ENCODE results near the gene FOXP3.

The FOXP3 gene

GRCh38 chrX:49260221-49260985, 4.1 kb downstream of the FOXP3 start:
- H3K36me3 ChIP-seq (ENCODE audit: control insufficient read depth, insufficient read depth, low read length): no peaks in the 10 kb centered on the region
- no peak overlapping the region for H3K9ac ChIP-seq
- H2AFZ ChIP-seq: no peak overlapping the region
- H3K27me3 ChIP-seq (ENCODE audit: control insufficient read depth, insufficient read depth, low read length): no peaks in the 10 kb centered on the region
- H3K4me3 ChIP-seq (ENCODE audit: low read depth, low read length): no peak overlapping the region
- H3K4me1 ChIP-seq: no peaks in the 10 kb centered on the region
- TF ChIP-seq CTCF (IDR thresholded peaks at IDR 0.05): no peak
- H3K9me3 ChIP-seq (ENCODE audit: control insufficient read depth, low read length): no peaks in the 10 kb centered on the region
- no peaks in the 10 kb centered on the region for H3K79me2 ChIP-seq
- no peak overlapping the region for H3K27ac ChIP-seq
- no peak overlapping the region for H3K4me2 ChIP-seq (ENCODE audit: low read length)

- no peak overlapping the region for H2AFZ ChIP-seq
- H3K4me2 ChIP-seq (ENCODE audit: low read length): no peak overlapping the region
- H3K4me1 ChIP-seq: no peaks in the 10 kb centered on the region
- H3K27ac ChIP-seq: no peak overlapping the region
- no peaks in the 10 kb centered on the region for H3K79me2 ChIP-seq
- H3K9me3 ChIP-seq (ENCODE audit: control insufficient read depth, low read length): no peaks in the 10 kb centered on the region
- H3K27me3 ChIP-seq (ENCODE audit: control insufficient read depth, insufficient read depth, low read length): no peaks in the 10 kb centered on the region
- no peak overlapping the region for H3K4me3 ChIP-seq (ENCODE audit: low read depth, low read length)
- H3K9ac ChIP-seq: no peak overlapping the region
- no peaks in the 10 kb centered on the region for H3K36me3 ChIP-seq (ENCODE audit: control insufficient read depth, insufficient read depth, low read length)
- TF ChIP-seq CTCF (IDR thresholded peaks at IDR 0.05): no peak
These were observed 5.8 kb downstream of the FOXP3 start for GRCh38 chrX:49258749-49259124.

- H3K4me1 ChIP-seq: no peaks in the 10 kb centered on the region
- no peaks in the 10 kb centered on the region for H3K27me3 ChIP-seq (ENCODE audit: control insufficient read depth, insufficient read depth, low read length)
- no peak overlapping the region for H3K4me3 ChIP-seq (ENCODE audit: low read depth, low read length)
- no peaks in the 10 kb centered on the region for H3K36me3 ChIP-seq (ENCODE audit: control insufficient read depth, insufficient read depth, low read length)
- H3K27ac ChIP-seq: no peak overlapping the region
- H3K79me2 ChIP-seq: no peaks in the 10 kb centered on the region
- H3K4me2 ChIP-seq (ENCODE audit: low read length): no peak overlapping the region
- no peak for TF ChIP-seq CTCF (IDR thresholded peaks at IDR 0.05)
- no peak overlapping the region for H3K9ac ChIP-seq
- H2AFZ ChIP-seq: no peak overlapping the region
- H3K9me3 ChIP-seq (ENCODE audit: control insufficient read depth, low read length): no peaks in the 10 kb centered on the region
These were observed 6.4 kb downstream of the FOXP3 start for GRCh38 chrX:49257846-49258748.

GRCh38 chrX:49257074-49257790, 7.3 kb downstream of the FOXP3 start:
- Histone ChIP-seq H2AFZ (no peak overlapping the region), H3K9me3 (ENCODE audit: control insufficient read depth, low read length) (no peaks in the 10 kb centered on the region), H3K79me2 (no peaks in the 10 kb centered on the region), H3K9ac (no peak overlapping the region), H3K4me2 (ENCODE audit: low read length) (no peak overlapping the region), H3K27ac (no peak overlapping the region), H3K4me3 (ENCODE audit: low read depth, low read length) (no peak overlapping the region), H3K4me1 (no peaks in the 10 kb centered on the region), H3K27me3 (ENCODE audit: control insufficient read depth, insufficient read depth, low read length) (no peaks in the 10 kb centered on the region), H3K36me3 (ENCODE audit: control insufficient read depth, insufficient read depth, low read length) (no peaks in the 10 kb centered on the region)
- TF ChIP-seq CTCF (IDR thresholded peaks at IDR 0.05): no peak
